ENCODE results near the gene HERPUD1. TPM values are rescaled to one million over a fixed set of nuclear protein-coding genes. Genes with fewer than 3 reads are reported as not detected.

Gene HERPUD1
- total RNA-seq, 1 experiment from 2014 or later, result 99.4 TPM

GRCh38 chr16:56945847-56946527 lies 14.0 kb downstream of the HERPUD1 start:
- no peaks in the 10 kb centered on the region for H3K9me3 ChIP-seq (ENCODE audit: low read depth, low read length, poor library complexity, severe bottlenecking)
- no peak overlapping the region for H3K27ac ChIP-seq (ENCODE audit: low read depth, low read length, poor library complexity, severe bottlenecking)
- H3K36me3 ChIP-seq (ENCODE audit: insufficient read depth, low read length, poor library complexity, severe bottlenecking), result peaks cover 51% of the 10 kb centered on the region
- TF ChIP-seq EZH2 (IDR thresholded peaks at IDR 0.05; ENCODE audit: borderline replicate concordance, low read depth, low read length, poor library complexity, severe bottlenecking) (no peak), CTCF (conservative IDR thresholded peaks at IDR 0.05; ENCODE audit: low read depth, low read length) (no peak)
- no TSS peak for BruUV-seq (replicated peaks)
- no peaks in the 10 kb centered on the region for H3K4me1 ChIP-seq (ENCODE audit: insufficient read depth, low read length, poor library complexity, severe bottlenecking)
- H3K4me3 ChIP-seq (ENCODE audit: low read depth, low read length, poor library complexity, severe bottlenecking), result no peak overlapping the region
- intact Hi-C loops (cut with micrococcal nuclease; ENCODE audit: unreplicated experiment), result no loop called here
- H3K27me3 ChIP-seq (replicated peaks; ENCODE audit: insufficient read depth, low read depth, low read length, poor library complexity), result no peaks in the 10 kb centered on the region
- ChIA-PET POLR2A (ENCODE audit: low non-redundant PET) (interaction anchor here (0.5 to 0.7 kb wide), 2 partner anchors 16 to 142 kb away, joined by 3 to 4 read pairs; no protein-coding TSS in a partner anchor), CTCF (no interaction called here)
- DNase-seq (ENCODE audit: low spot score), result no peak

- no peaks in the 10 kb centered on the region for H3K27me3 ChIP-seq (replicated peaks; ENCODE audit: insufficient read depth, low read depth, low read length, poor library complexity)
- H3K4me1 ChIP-seq (ENCODE audit: insufficient read depth, low read length, poor library complexity, severe bottlenecking), result no peaks in the 10 kb centered on the region
- DNase-seq (ENCODE audit: low spot score), result no peak
- BruUV-seq (replicated peaks), result no TSS peak
- ChIA-PET POLR2A (ENCODE audit: low non-redundant PET) (interaction anchor here (0.7 kb wide), 1 partner anchor 10 kb away, joined by 4 read pairs; no protein-coding TSS in a partner anchor), CTCF (interaction anchor here (0.5 to 0.6 kb wide), 2 partner anchors 576 to 900 kb away, joined by 3 to 4 read pairs; no protein-coding TSS in a partner anchor)
- intact Hi-C loops (cut with micrococcal nuclease; ENCODE audit: unreplicated experiment), result no loop called here
- no peaks in the 10 kb centered on the region for H3K9me3 ChIP-seq (ENCODE audit: low read depth, low read length, poor library complexity, severe bottlenecking)
- no peak overlapping the region for H3K27ac ChIP-seq (ENCODE audit: low read depth, low read length, poor library complexity, severe bottlenecking)
- H3K36me3 ChIP-seq (ENCODE audit: insufficient read depth, low read length, poor library complexity, severe bottlenecking), result peaks cover 41% of the 10 kb centered on the region
- TF ChIP-seq EZH2 (IDR thresholded peaks at IDR 0.05; ENCODE audit: borderline replicate concordance, low read depth, low read length, poor library complexity, severe bottlenecking) (no peak), CTCF (conservative IDR thresholded peaks at IDR 0.05; ENCODE audit: low read depth, low read length) (no peak)
- H3K4me3 ChIP-seq (ENCODE audit: low read depth, low read length, poor library complexity, severe bottlenecking), result no peak overlapping the region
These were observed 15.0 kb downstream of the HERPUD1 start for GRCh38 chr16:56946767-56947603.

GRCh38 chr16:56947604-56947995 lies 15.7 kb downstream of the HERPUD1 start:
- DNase-seq (ENCODE audit: low spot score), result no peak
- TF ChIP-seq EZH2 (IDR thresholded peaks at IDR 0.05; ENCODE audit: borderline replicate concordance, low read depth, low read length, poor library complexity, severe bottlenecking) (no peak), CTCF (conservative IDR thresholded peaks at IDR 0.05; ENCODE audit: low read depth, low read length) (no peak)
- intact Hi-C loops (cut with micrococcal nuclease; ENCODE audit: unreplicated experiment), result no loop called here
- CTCF ChIA-PET, result interaction anchor here (0.5 to 0.6 kb wide), 2 partner anchors 575 to 899 kb away, joined by 3 to 4 read pairs; no protein-coding TSS in a partner anchor
- POLR2A ChIA-PET (ENCODE audit: low non-redundant PET), result no interaction called here
- Histone ChIP-seq H3K36me3 (ENCODE audit: insufficient read depth, low read length, poor library complexity, severe bottlenecking) (peaks cover 34% of the 10 kb centered on the region), H3K4me1 (ENCODE audit: insufficient read depth, low read length, poor library complexity, severe bottlenecking) (no peaks in the 10 kb centered on the region), H3K9me3 (ENCODE audit: low read depth, low read length, poor library complexity, severe bottlenecking) (no peaks in the 10 kb centered on the region), H3K27ac (ENCODE audit: low read depth, low read length, poor library complexity, severe bottlenecking) (no peak overlapping the region), H3K27me3 (replicated peaks; ENCODE audit: insufficient read depth, low read depth, low read length, poor library complexity) (no peaks in the 10 kb centered on the region), H3K4me3 (ENCODE audit: low read depth, low read length, poor library complexity, severe bottlenecking) (no peak overlapping the region)
- no TSS peak for BruUV-seq (replicated peaks)
